Measurements from ENCODE around the gene ANO6. TPM values are rescaled to one million over a fixed set of nuclear protein-coding genes. Genes with fewer than 3 reads are reported as not detected.

The ANO6 gene
- polyA plus RNA-seq, 2 donors, result 2.6 to 6.9 TPM

GRCh38 chr12:45464699-45465098, 248.8 kb downstream of the ANO6 start:
- Histone ChIP-seq H3K27me3 (ENCODE audit: control insufficient read depth in 1 of 2, insufficient read depth in 2 of 2, low read length in 2 of 2) (peaks cover 0 to 2% of the 10 kb centered on the region in 2 donors), H3K36me3 (ENCODE audit: control insufficient read depth in 2 of 2, insufficient read depth in 2 of 2, low read length in 1 of 2) (no peaks in the 10 kb centered on the region), H3K4me1 (ENCODE audit: control insufficient read depth in 2 of 2, insufficient read depth in 2 of 2, low read length in 1 of 2) (no peaks in the 10 kb centered on the region), H3K9me3 (ENCODE audit: control insufficient read depth in 2 of 2, insufficient read depth in 1 of 2, low read depth in 1 of 2, low read length in 1 of 2) (no peaks in the 10 kb centered on the region), H3K4me3 (ENCODE audit: low read depth in 1 of 2, low read length in 2 of 2) (no peak overlapping the region), H3K27ac (ENCODE audit: low read depth in 2 of 2, low read length in 1 of 2) (no peak overlapping the region)
- 60 to 70% methylated on average over 4 of the region's 4 CpGs for WGBS, 2 donors

- 89% methylated on average over 18 of the region's 18 CpGs for WGBS, 2 donors
Measured at GRCh38 chr12:45468751-45469615, 253.1 kb downstream of the ANO6 start.

GRCh38 chr12:45469902-45470301, 254.0 kb downstream of the ANO6 start:
- H3K36me3 ChIP-seq (ENCODE audit: control insufficient read depth in 2 of 2, insufficient read depth in 2 of 2, low read length in 1 of 2), result no peaks in the 10 kb centered on the region
- no peaks in the 10 kb centered on the region for H3K9me3 ChIP-seq (ENCODE audit: control insufficient read depth in 2 of 2, insufficient read depth in 1 of 2, low read depth in 1 of 2, low read length in 1 of 2)
- H3K27me3 ChIP-seq (ENCODE audit: control insufficient read depth in 1 of 2, insufficient read depth in 2 of 2, low read length in 2 of 2), result no peaks in the 10 kb centered on the region
- no peaks in the 10 kb centered on the region for H3K4me1 ChIP-seq (ENCODE audit: control insufficient read depth in 2 of 2, insufficient read depth in 2 of 2, low read length in 1 of 2)
- H3K4me3 ChIP-seq (ENCODE audit: low read depth in 1 of 2, low read length in 2 of 2), result no peak overlapping the region
- no peak overlapping the region for H3K27ac ChIP-seq (ENCODE audit: low read depth in 2 of 2, low read length in 1 of 2)
- 75 to 80% methylated on average over 4 of the region's 4 CpGs for whole genome bisulfite sequencing, 2 donors

More at GRCh38 chr12:45468751-45469615, 253.1 kb downstream of the ANO6 start:
- H3K27me3 ChIP-seq (ENCODE audit: control insufficient read depth in 1 of 2, insufficient read depth in 2 of 2, low read length in 2 of 2), result no peaks in the 10 kb centered on the region
- H3K27ac ChIP-seq (ENCODE audit: low read depth in 2 of 2, low read length in 1 of 2), result no peak overlapping the region
- H3K4me3 ChIP-seq (ENCODE audit: low read depth in 1 of 2, low read length in 2 of 2), result no peak overlapping the region
- H3K4me1 ChIP-seq (ENCODE audit: control insufficient read depth in 2 of 2, insufficient read depth in 2 of 2, low read length in 1 of 2), result no peaks in the 10 kb centered on the region
- H3K36me3 ChIP-seq (ENCODE audit: control insufficient read depth in 2 of 2, insufficient read depth in 2 of 2, low read length in 1 of 2), result no peaks in the 10 kb centered on the region
- H3K9me3 ChIP-seq (ENCODE audit: control insufficient read depth in 2 of 2, insufficient read depth in 1 of 2, low read depth in 1 of 2, low read length in 1 of 2), result no peaks in the 10 kb centered on the region

GRCh38 chr12:45473636-45474035, 257.7 kb downstream of the ANO6 start:
- 73 to 77% methylated on average over 3 of the region's 3 CpGs for WGBS, 2 donors
- Histone ChIP-seq H3K27me3 (ENCODE audit: control insufficient read depth in 1 of 2, insufficient read depth in 2 of 2, low read length in 2 of 2) (no peaks in the 10 kb centered on the region), H3K36me3 (ENCODE audit: control insufficient read depth in 2 of 2, insufficient read depth in 2 of 2, low read length in 1 of 2) (no peaks in the 10 kb centered on the region)

GRCh38 chr12:45475594-45475993, 259.7 kb downstream of the ANO6 start:
- Histone ChIP-seq H3K27me3 (ENCODE audit: control insufficient read depth in 1 of 2, insufficient read depth in 2 of 2, low read length in 2 of 2) (no peaks in the 10 kb centered on the region), H3K4me3 (ENCODE audit: low read depth in 1 of 2, low read length in 2 of 2) (no peak overlapping the region), H3K36me3 (ENCODE audit: control insufficient read depth in 2 of 2, insufficient read depth in 2 of 2, low read length in 1 of 2) (no peaks in the 10 kb centered on the region), H3K4me1 (ENCODE audit: control insufficient read depth in 2 of 2, insufficient read depth in 2 of 2, low read length in 1 of 2) (no peaks in the 10 kb centered on the region), H3K9me3 (ENCODE audit: control insufficient read depth in 2 of 2, insufficient read depth in 1 of 2, low read depth in 1 of 2, low read length in 1 of 2) (peaks cover 0 to 3% of the 10 kb centered on the region in 2 donors), H3K27ac (ENCODE audit: low read depth in 2 of 2, low read length in 1 of 2) (no peak overlapping the region)

More at GRCh38 chr12:45473636-45474035, 257.7 kb downstream of the ANO6 start:
- Histone ChIP-seq H3K9me3 (ENCODE audit: control insufficient read depth in 2 of 2, insufficient read depth in 1 of 2, low read depth in 1 of 2, low read length in 1 of 2) (peaks cover 0 to 3% of the 10 kb centered on the region in 2 donors), H3K27ac (ENCODE audit: low read depth in 2 of 2, low read length in 1 of 2) (no peak overlapping the region), H3K4me1 (ENCODE audit: control insufficient read depth in 2 of 2, insufficient read depth in 2 of 2, low read length in 1 of 2) (no peaks in the 10 kb centered on the region), H3K4me3 (ENCODE audit: low read depth in 1 of 2, low read length in 2 of 2) (no peak overlapping the region)

GRCh38 chr12:45477526-45477925, 261.6 kb downstream of the ANO6 start:
- Histone ChIP-seq H3K36me3 (ENCODE audit: control insufficient read depth in 2 of 2, insufficient read depth in 2 of 2, low read length in 1 of 2) (no peaks in the 10 kb centered on the region), H3K4me1 (ENCODE audit: control insufficient read depth in 2 of 2, insufficient read depth in 2 of 2, low read length in 1 of 2) (no peaks in the 10 kb centered on the region), H3K27me3 (ENCODE audit: control insufficient read depth in 1 of 2, insufficient read depth in 2 of 2, low read length in 2 of 2) (no peaks in the 10 kb centered on the region), H3K4me3 (ENCODE audit: low read depth in 1 of 2, low read length in 2 of 2) (no peak overlapping the region), H3K9me3 (ENCODE audit: control insufficient read depth in 2 of 2, insufficient read depth in 1 of 2, low read depth in 1 of 2, low read length in 1 of 2) (peaks cover 0 to 3% of the 10 kb centered on the region in 2 donors), H3K27ac (ENCODE audit: low read depth in 2 of 2, low read length in 1 of 2) (no peak overlapping the region)
- 78 to 80% methylated on average over 1 of the region's 1 CpG for WGBS, 2 donors

- Histone ChIP-seq H3K4me3 (ENCODE audit: low read depth in 1 of 2, low read length in 2 of 2) (no peak overlapping the region), H3K36me3 (ENCODE audit: control insufficient read depth in 2 of 2, insufficient read depth in 2 of 2, low read length in 1 of 2) (no peaks in the 10 kb centered on the region), H3K27ac (ENCODE audit: low read depth in 2 of 2, low read length in 1 of 2) (no peak overlapping the region), H3K9me3 (ENCODE audit: control insufficient read depth in 2 of 2, insufficient read depth in 1 of 2, low read depth in 1 of 2, low read length in 1 of 2) (peaks cover 0 to 3% of the 10 kb centered on the region in 2 donors), H3K27me3 (ENCODE audit: control insufficient read depth in 1 of 2, insufficient read depth in 2 of 2, low read length in 2 of 2) (no peaks in the 10 kb centered on the region), H3K4me1 (ENCODE audit: control insufficient read depth in 2 of 2, insufficient read depth in 2 of 2, low read length in 1 of 2) (no peaks in the 10 kb centered on the region)
- 71 to 76% methylated on average over 1 of the region's 1 CpG for WGBS, 2 donors
Measured at GRCh38 chr12:45478931-45479330, 263.0 kb downstream of the ANO6 start.

- Histone ChIP-seq H3K36me3 (ENCODE audit: control insufficient read depth in 2 of 2, insufficient read depth in 2 of 2, low read length in 1 of 2) (no peaks in the 10 kb centered on the region), H3K27me3 (ENCODE audit: control insufficient read depth in 1 of 2, insufficient read depth in 2 of 2, low read length in 2 of 2) (no peaks in the 10 kb centered on the region), H3K27ac (ENCODE audit: low read depth in 2 of 2, low read length in 1 of 2) (no peak overlapping the region), H3K9me3 (ENCODE audit: control insufficient read depth in 2 of 2, insufficient read depth in 1 of 2, low read depth in 1 of 2, low read length in 1 of 2) (peaks cover 0 to 3% of the 10 kb centered on the region in 2 donors), H3K4me3 (ENCODE audit: low read depth in 1 of 2, low read length in 2 of 2) (no peak overlapping the region), H3K4me1 (ENCODE audit: control insufficient read depth in 2 of 2, insufficient read depth in 2 of 2, low read length in 1 of 2) (no peaks in the 10 kb centered on the region)
- WGBS, 2 donors, result 72 to 73% methylated on average over 5 of the region's 5 CpGs
Measured at GRCh38 chr12:45481746-45482145, 265.9 kb downstream of the ANO6 start.

GRCh38 chr12:45483571-45483970, 267.7 kb downstream of the ANO6 start:
- Histone ChIP-seq H3K4me3 (ENCODE audit: low read depth in 1 of 2, low read length in 2 of 2) (no peak overlapping the region), H3K27ac (ENCODE audit: low read depth in 2 of 2, low read length in 1 of 2) (no peak overlapping the region), H3K27me3 (ENCODE audit: control insufficient read depth in 1 of 2, insufficient read depth in 2 of 2, low read length in 2 of 2) (no peaks in the 10 kb centered on the region), H3K9me3 (ENCODE audit: control insufficient read depth in 2 of 2, insufficient read depth in 1 of 2, low read depth in 1 of 2, low read length in 1 of 2) (no peaks in the 10 kb centered on the region), H3K4me1 (ENCODE audit: control insufficient read depth in 2 of 2, insufficient read depth in 2 of 2, low read length in 1 of 2) (no peaks in the 10 kb centered on the region), H3K36me3 (ENCODE audit: control insufficient read depth in 2 of 2, insufficient read depth in 2 of 2, low read length in 1 of 2) (no peaks in the 10 kb centered on the region)
- WGBS, 2 donors, result 36 to 37% methylated on average over 2 of the region's 2 CpGs

All from esophagus (tissue), 2 donors.